Naive thymus-derived CD4-positive, alpha-beta T cell (primary cell): Measurements from ENCODE around the gene CD58. TPM values are rescaled to one million over a fixed set of nuclear protein-coding genes. Genes with fewer than 3 reads are reported as not detected.
"Not testable (repeated sequence)": the region's sequence is repeated elsewhere in the genome, so short reads cannot be mapped to it uniquely, and the experiment has no call there.

Experiments used
- ATAC-seq: fragments of 150-1000 bp; cut with Tn5 transposase; 2 replicates; pipeline ENCODE4 v1.10.0; 2021; ENCODE audit warnings: mild to moderate bottlenecking, moderate library complexity
- CTCF ChIA-PET: fragments of 350-600 bp; sonication (Branson Sonifier 250); formaldehyde crosslinking; loops from one replicate; lab custom pipeline; 2021; ENCODE audit warnings: antibody characterized with exemption; lab: Charles Lee
- POLR2A ChIA-PET: fragments of 350-600 bp; sonication (Branson Sonifier 250); formaldehyde crosslinking; loops from one replicate; lab custom pipeline; 2021; ENCODE audit warnings: antibody characterized with exemption, inconsistent platforms; lab: Charles Lee
- DNase-seq, 9 donors: peaks; one replicate each; pipeline versions ENCODE4 v3.0.0 to v3.0.0-alpha.2; 2020 to 2022; ENCODE audit warnings: mixed read lengths in 1 of 9
- H3K27ac ChIP-seq: one replicate; pipeline ENCODE4 v1.7.0; 2013; ENCODE audit warnings: mild to moderate bottlenecking, low read depth, low read length, moderate library complexity
- H3K27me3 ChIP-seq, 2 donors: one replicate each; pipeline ENCODE4 v1.7.0; 2013; ENCODE audit warnings: low read length in 2 of 2, mild to moderate bottlenecking in 2 of 2, moderate library complexity in 2 of 2; ENCODE audit not compliant: control insufficient read depth in 2 of 2, insufficient read depth in 2 of 2
- H3K36me3 ChIP-seq, 3 experiments: 1 replicate in 2 of 3; 2 replicates in 1 of 3; pipeline ENCODE4 v1.7.0; 2013; ENCODE audit warnings: low read length in 3 of 3, mild to moderate bottlenecking in 3 of 3, moderate library complexity in 1 of 3; ENCODE audit not compliant: insufficient read depth in 3 of 3, control insufficient read depth in 2 of 3
- H3K4me1 ChIP-seq, 2 donors: one replicate each; pipeline ENCODE4 v1.7.0; 2013; ENCODE audit warnings: low read length in 2 of 2, mild to moderate bottlenecking in 2 of 2, moderate library complexity in 1 of 2; ENCODE audit not compliant: control insufficient read depth in 2 of 2, insufficient read depth in 2 of 2
- H3K4me3 ChIP-seq: 2 replicates; pipeline ENCODE4 v1.7.0; 2013; ENCODE audit warnings: mild to moderate bottlenecking, low read length
- H3K9me3 ChIP-seq, 3 experiments: 1 replicate in 2 of 3; 2 replicates in 1 of 3; pipeline ENCODE4 v1.7.0; 2013; ENCODE audit warnings: low read length in 3 of 3; ENCODE audit not compliant: control insufficient read depth in 2 of 3
- H3K27ac Mint-ChIP-seq, 9 donors: one replicate each; pipeline ENCODE4 v1.8.0; 2020 to 2022; ENCODE audit warnings: mixed read lengths in 9 of 9, mild to moderate bottlenecking in 8 of 9, moderate library complexity in 5 of 9, inconsistent platforms in 2 of 9
- H3K27me3 Mint-ChIP-seq, 5 donors: one replicate each; pipeline ENCODE4 v1.8.0; 2021 to 2022; ENCODE audit warnings: mixed read lengths in 5 of 5, mild to moderate bottlenecking in 1 of 5
- H3K36me3 Mint-ChIP-seq, 5 donors: one replicate each; pipeline ENCODE4 v1.8.0; 2020 to 2022; ENCODE audit warnings: mixed read lengths in 5 of 5, mild to moderate bottlenecking in 3 of 5, inconsistent platforms in 1 of 5
- H3K4me1 Mint-ChIP-seq, 7 donors: one replicate each; pipeline ENCODE4 v1.8.0; 2020 to 2022; ENCODE audit warnings: mixed read lengths in 7 of 7, mild to moderate bottlenecking in 3 of 7, inconsistent platforms in 1 of 7
- H3K4me3 Mint-ChIP-seq, 10 donors: one replicate each; pipeline ENCODE4 v1.8.0; 2020 to 2022; ENCODE audit warnings: mild to moderate bottlenecking in 10 of 10, mixed read lengths in 10 of 10, moderate library complexity in 6 of 10, inconsistent platforms in 2 of 10
- H3K9me3 Mint-ChIP-seq, 11 donors: one replicate each; pipeline ENCODE4 v1.8.0; 2020 to 2022; ENCODE audit warnings: mixed read lengths in 11 of 11, mild to moderate bottlenecking in 4 of 11, inconsistent platforms in 1 of 11, moderate library complexity in 1 of 11
- intact Hi-C, 2 donors: fragments of 100-400 bp; cut with micrococcal nuclease; formaldehyde crosslinking; loops; one replicate each; pipeline ENCODE4 v1.15.1; 2023
- polyA plus RNA-seq, 2 donors: library from polyadenylated mRNA; unstranded; fragments of 300-500 nt; fragmentation: Illumina TruSeq; gene quantifications; one replicate each; pipeline ENCODE4 v1.2.3, GENCODE V29; 2021
- total RNA-seq, 6 experiments: library from RNA in 5 of 6; stranded (reverse) in 5 of 6; gene quantifications; 1 replicate in 5 of 6; 2 replicates in 1 of 6; pipeline ENCODE4 v1.2.3 and lab custom pipeline; 2021 to 2026

The CD58 gene
- total RNA-seq (10 to 100 TPM in 2 of 5 experiments, 1 to 10 TPM in 3; 3.3 to 35.0 (median 4.4) TPM), polyA plus RNA-seq (1 to 10 TPM; 1.3 to 2.8 TPM), total RNA-seq (lab: John Stamatoyannopoulos, UW) (0.94 reads per million)

GRCh38 chr1:116570358-116571214, at the start of gene CD58:
CD58 (minus strand) TSS chr1:116571026; CDS start chr1:116570972, 54 bp downstream.
- Histone ChIP-seq H3K27me3 (no peaks in the 10 kb centered on the region), H3K27ac (peak within 1 kb of the TSS; percentile 70), H3K4me1 (peaks cover 10 to 30% of the 10 kb centered on the region in 2 donors), H3K36me3 (peaks cover 0 to 4% (median 0%) of the 10 kb centered on the region in 3 experiments), H3K9me3 (no peaks in the 10 kb centered on the region), H3K4me3 (peak within 1 kb of the TSS; percentile 83)
- POLR2A ChIA-PET: interaction anchor here (0.6 to 1.3 kb wide), 2 partner anchors 484 to 490 kb away, joined by 3 read pairs; partner anchors contain the start of gene TTF2
- no peaks in the 10 kb centered on the region for H3K27me3 Mint-ChIP-seq
- intact Hi-C loops: loop anchor here (1.0 to 5.0 kb wide), 17 partner anchors 14 to 1357 kb away; partner anchors contain the start of genes ATP1A1 (in 1 of the 2), GDAP2 (in 1 of the 2), MAN1A2 (in 1 of the 2) and TTF2 (in 1 of the 2)
- DNase-seq: peak; percentile 35 to 86 (median 64)
- peaks cover 0 to 27% (median 0%) of the 10 kb centered on the region in 5 donors for H3K36me3 Mint-ChIP-seq
- H3K4me1 Mint-ChIP-seq: peaks cover 12 to 62% (median 31%) of the 10 kb centered on the region in 7 donors
- H3K9me3 Mint-ChIP-seq: no peaks in the 10 kb centered on the region
- CTCF ChIA-PET: interaction anchor here (1.6 kb wide), 1 partner anchor 448 kb away, joined by 3 read pairs; no protein-coding TSS in a partner anchor
- peak within 1 kb of the TSS in 7 of 9 donors; percentile 68 to 95 (median 78) for H3K27ac Mint-ChIP-seq
- H3K4me3 Mint-ChIP-seq: peak within 1 kb of the TSS; percentile 86 to 97 (median 90)
- ATAC-seq: peak; percentile 87

GRCh38 chr1:116620392-116620791, 49.6 kb upstream of the CD58 start:
- CTCF ChIA-PET, H3K36me3 ChIP-seq, POLR2A ChIA-PET: not testable (repeated sequence)

GRCh38 chr1:116619106-116619505, 48.3 kb upstream of the CD58 start:
- peaks cover 0 to 16% (median 2%) of the 10 kb centered on the region in 11 donors for H3K9me3 Mint-ChIP-seq
- H3K27me3 ChIP-seq, H3K27ac ChIP-seq, intact Hi-C loops, H3K27ac Mint-ChIP-seq, H3K4me3 Mint-ChIP-seq, H3K4me1 ChIP-seq, DNase-seq, H3K36me3 Mint-ChIP-seq, H3K9me3 ChIP-seq, H3K4me3 ChIP-seq, POLR2A ChIA-PET, CTCF ChIA-PET, H3K4me1 Mint-ChIP-seq, H3K36me3 ChIP-seq, ATAC-seq: not testable (repeated sequence)
- H3K27me3 Mint-ChIP-seq: peaks cover 9 to 20% (median 14%) of the 10 kb centered on the region in 5 donors

More at GRCh38 chr1:116620392-116620791, 49.6 kb upstream of the CD58 start:
- H3K4me3 ChIP-seq, H3K4me1 Mint-ChIP-seq, H3K4me3 Mint-ChIP-seq, ATAC-seq, H3K9me3 ChIP-seq, H3K27ac ChIP-seq, H3K27ac Mint-ChIP-seq, intact Hi-C loops, DNase-seq, H3K4me1 ChIP-seq, H3K27me3 ChIP-seq, H3K36me3 Mint-ChIP-seq: not testable (repeated sequence)
- H3K9me3 Mint-ChIP-seq: peaks cover 0 to 16% (median 2%) of the 10 kb centered on the region in 11 donors
- peaks cover 10 to 20% (median 15%) of the 10 kb centered on the region in 5 donors for H3K27me3 Mint-ChIP-seq

GRCh38 chr1:116617808-116618207, 47.0 kb upstream of the CD58 start:
- CTCF ChIA-PET, intact Hi-C loops, H3K9me3 ChIP-seq, H3K4me3 ChIP-seq, H3K27ac ChIP-seq, POLR2A ChIA-PET, H3K27ac Mint-ChIP-seq, H3K27me3 ChIP-seq, H3K36me3 ChIP-seq, DNase-seq, H3K4me1 Mint-ChIP-seq, H3K4me3 Mint-ChIP-seq, H3K4me1 ChIP-seq, ATAC-seq, H3K36me3 Mint-ChIP-seq: not testable (repeated sequence)
- Mint-ChIP-seq H3K9me3 (peaks cover 0 to 16% (median 2%) of the 10 kb centered on the region in 11 donors), H3K27me3 (peaks cover 9 to 20% (median 14%) of the 10 kb centered on the region in 5 donors)

- peaks cover 0 to 20% (median 9%) of the 10 kb centered on the region in 5 donors for H3K27me3 Mint-ChIP-seq
- H3K4me1 Mint-ChIP-seq, H3K36me3 Mint-ChIP-seq, CTCF ChIA-PET, H3K4me3 ChIP-seq, H3K9me3 Mint-ChIP-seq, H3K27ac ChIP-seq, H3K4me3 Mint-ChIP-seq, DNase-seq, H3K4me1 ChIP-seq, ATAC-seq, intact Hi-C loops, H3K27ac Mint-ChIP-seq, H3K9me3 ChIP-seq, POLR2A ChIA-PET, H3K27me3 ChIP-seq, H3K36me3 ChIP-seq: not testable (repeated sequence)
Observed at GRCh38 chr1:116613825-116614224, 43.0 kb upstream of the CD58 start.

DNA sequence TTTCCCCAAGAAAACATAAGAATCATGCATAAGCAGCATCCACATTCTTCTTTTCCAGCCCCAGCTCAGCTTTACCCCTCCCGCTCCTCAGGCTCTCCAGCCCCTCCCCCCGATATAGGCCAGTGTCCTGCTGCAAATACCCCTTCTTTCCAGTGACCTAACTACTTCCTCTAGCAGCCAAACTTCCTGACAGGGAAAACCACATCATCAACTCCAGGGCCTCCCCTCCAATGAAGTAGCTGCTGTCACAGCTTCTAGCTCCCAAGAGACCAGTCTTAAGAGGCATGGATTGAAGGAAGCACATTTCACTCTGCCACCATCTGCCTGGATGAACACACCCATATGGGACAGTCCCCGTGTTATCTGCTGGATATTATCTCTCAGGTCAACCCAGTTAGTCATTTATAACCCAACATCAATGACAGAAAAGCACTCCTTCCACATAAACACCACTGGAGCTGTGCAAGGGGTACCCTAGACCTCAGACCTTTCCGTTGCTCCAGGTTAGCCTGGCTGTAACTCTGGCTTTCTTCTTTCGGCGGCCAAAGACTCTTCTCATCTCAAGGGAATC, 39.1 kb upstream of the CD58 start:
- H3K27me3 Mint-ChIP-seq: peaks cover 0 to 13% (median 0%) of the 10 kb centered on the region in 5 donors
- H3K27ac ChIP-seq, H3K36me3 Mint-ChIP-seq, H3K9me3 Mint-ChIP-seq, H3K27ac Mint-ChIP-seq, H3K27me3 ChIP-seq, ATAC-seq, H3K36me3 ChIP-seq, H3K4me3 Mint-ChIP-seq, H3K9me3 ChIP-seq, H3K4me3 ChIP-seq, DNase-seq, POLR2A ChIA-PET, intact Hi-C loops, H3K4me1 ChIP-seq: not testable (repeated sequence)
- peaks cover 0 to 18% (median 6%) of the 10 kb centered on the region in 7 donors for H3K4me1 Mint-ChIP-seq
- CTCF ChIA-PET: interaction anchor here (0.6 kb wide), 1 partner anchor 348 kb away, joined by 3 read pairs; no protein-coding TSS in a partner anchor
